HG03045 (cell line): ENCODE measurements around the gene DAB2IP.

Experiments
- ATAC-seq: cut with Tn5 transposase; IDR thresholded peaks from one replicate; pipeline ENCODE4 v1.9.1; 2021; ENCODE audit warnings: mild to moderate bottlenecking, moderate library complexity; ENCODE audit not compliant: unreplicated experiment

Gene DAB2IP

GRCh38 chr9:121625590-121625989 is 25.8 kb upstream of the DAB2IP start:
- no peak for ATAC-seq

- no peak for ATAC-seq
These were observed 25.4 kb upstream of the DAB2IP start for GRCh38 chr9:121626012-121626411.

DNA sequence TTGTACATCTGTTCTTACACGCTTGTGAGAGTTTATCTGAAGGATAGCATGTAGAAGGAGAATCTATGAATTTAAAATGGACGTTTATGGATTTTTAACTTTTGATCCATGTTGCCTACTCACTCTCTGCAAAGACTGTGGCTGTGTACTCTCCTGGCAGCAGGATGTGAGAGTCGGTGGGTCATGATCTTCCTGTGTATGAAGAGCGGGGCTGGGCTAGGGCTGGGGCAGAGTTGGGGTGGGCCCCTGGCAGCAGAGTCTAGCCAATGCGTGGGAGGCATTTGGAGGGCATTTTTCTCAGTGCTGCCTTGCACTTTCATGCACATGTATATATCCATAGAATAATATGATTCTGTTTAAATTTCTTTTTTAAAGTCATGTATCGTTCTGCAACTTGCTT is 24.0 kb upstream of the DAB2IP start:
- ATAC-seq = no peak

DNA sequence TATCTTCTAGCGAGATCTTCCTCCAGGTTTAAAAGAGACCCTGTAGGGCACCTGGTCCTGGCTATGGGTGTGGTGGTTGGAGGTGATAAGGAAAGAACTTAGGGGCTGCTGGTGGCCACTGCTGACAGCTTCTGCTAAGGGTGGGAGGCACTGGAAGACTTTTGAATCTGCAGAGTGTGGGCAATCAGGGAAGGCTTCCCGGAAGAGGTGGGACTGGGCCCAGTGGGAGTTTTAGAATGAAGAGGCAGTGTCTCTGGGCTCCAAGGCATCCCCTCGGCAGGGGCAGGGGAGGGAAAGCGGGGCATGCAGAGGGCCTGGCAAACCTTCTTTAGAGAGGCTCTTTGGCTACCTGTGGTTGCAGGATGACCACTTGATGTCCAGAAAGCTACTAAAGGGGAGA is 23.0 kb upstream of the DAB2IP start:
- no peak for ATAC-seq

DNA sequence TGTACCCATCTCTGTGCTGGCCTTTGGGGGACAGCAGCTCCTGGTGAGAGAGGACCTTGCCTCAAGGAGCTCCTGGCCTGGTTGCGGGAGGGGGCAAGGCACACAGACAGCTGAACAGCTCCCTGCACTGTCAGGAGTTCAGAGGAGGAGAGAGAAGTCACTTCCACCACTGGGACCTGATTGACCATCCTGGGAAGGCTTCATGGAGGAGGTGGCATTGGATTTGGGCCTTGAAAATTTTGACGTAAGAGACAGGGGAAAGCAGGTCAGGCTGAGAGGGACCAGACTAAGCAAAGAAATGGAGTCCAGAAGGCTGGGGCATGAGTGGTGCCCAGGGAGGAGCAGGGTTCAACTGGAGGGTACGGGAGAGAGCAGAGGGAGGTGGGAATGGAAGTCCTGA is 20.3 kb upstream of the DAB2IP start:
- no peak for ATAC-seq

DNA sequence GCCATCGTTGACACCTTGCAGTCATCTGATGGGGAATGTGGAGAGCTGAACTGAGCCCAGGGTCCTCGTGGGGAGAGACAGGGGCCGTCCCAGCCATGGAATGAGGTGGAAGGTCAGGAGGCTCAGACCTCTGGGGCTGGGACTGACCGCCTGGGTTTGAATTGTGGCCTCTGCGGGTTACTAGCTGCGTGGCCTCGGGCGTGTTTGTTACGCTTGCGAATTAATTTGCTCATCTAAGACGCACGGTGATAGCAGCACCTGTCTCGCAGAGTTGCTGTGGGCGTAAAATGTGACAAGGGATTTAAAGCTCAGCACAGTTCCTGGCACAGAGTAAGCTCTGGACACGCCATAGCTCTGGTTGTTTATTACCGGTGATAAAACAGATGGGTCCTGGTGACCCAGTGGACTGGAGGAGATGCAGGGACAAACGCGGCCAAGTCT is 19.4 kb upstream of the DAB2IP start:
- ATAC-seq = no peak

DNA sequence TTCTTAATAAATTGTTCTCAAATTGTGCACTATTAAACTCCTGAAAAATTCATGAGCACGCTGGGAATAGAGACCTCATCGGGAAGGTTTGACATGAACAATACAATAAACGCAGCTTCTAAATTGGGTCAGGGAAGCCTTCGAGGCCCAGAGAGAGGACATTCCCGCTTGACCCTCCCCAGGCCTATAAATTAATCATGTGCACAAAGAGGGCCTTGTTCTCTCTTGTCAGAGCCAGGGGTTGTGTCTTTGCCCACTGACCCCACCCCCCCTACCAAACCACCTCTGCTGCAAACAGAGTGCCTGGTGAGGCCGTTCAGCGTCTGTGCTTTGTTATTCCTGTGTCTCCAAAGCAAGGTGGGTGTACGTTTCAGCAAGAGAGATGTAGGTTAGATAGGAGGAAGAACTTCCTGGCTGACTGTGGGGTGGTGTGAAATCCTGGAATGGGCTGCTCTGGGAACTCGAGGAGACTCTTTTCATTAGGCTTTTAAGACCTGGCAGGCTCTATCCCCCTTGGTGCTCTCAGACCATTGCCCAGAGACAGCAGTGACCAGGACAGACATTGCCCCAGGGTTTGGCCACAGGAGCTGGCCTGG is 18.2 kb upstream of the DAB2IP start:
- ATAC-seq = no peak

- ATAC-seq = no peak
These were observed 17.7 kb upstream of the DAB2IP start for GRCh38 chr9:121633736-121634135.

- no peak for ATAC-seq
These were observed 16.8 kb upstream of the DAB2IP start for GRCh38 chr9:121634329-121635261.

- ATAC-seq = no peak
These were observed 16.0 kb upstream of the DAB2IP start for GRCh38 chr9:121635300-121635876.

DNA sequence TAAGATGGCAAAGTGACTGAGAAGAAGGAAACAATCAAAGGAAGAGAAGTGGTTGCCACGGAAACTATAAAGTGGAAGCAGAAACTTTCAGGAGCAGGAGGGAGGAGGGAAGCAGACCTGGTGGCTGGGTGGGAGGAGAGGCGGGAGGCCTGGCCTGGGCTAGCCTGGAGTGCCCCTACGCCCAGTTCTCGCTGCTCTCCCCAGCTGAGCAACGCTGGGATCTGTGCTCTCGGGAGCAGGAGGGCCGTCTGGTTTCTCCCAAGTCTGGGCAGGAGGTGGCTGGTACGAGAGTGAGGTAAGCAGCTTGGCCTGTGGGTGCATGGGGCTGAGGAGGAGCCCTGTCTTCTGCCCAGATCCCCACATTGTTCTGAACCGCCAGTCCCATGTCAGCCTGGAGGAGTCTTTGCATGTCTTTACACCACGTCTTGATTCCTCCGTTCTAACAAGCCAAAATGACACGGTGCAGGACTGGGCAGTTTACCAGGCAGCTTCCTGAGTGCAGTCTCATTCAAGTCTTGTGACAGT is 15.0 kb upstream of the DAB2IP start:
- ATAC-seq = no peak

- ATAC-seq = no peak
These were observed 14.3 kb upstream of the DAB2IP start for GRCh38 chr9:121636978-121637712.

- no peak for ATAC-seq
These were observed 13.7 kb upstream of the DAB2IP start for GRCh38 chr9:121637713-121638220.

- ATAC-seq = no peak
These were observed 13.0 kb upstream of the DAB2IP start for GRCh38 chr9:121638399-121638798.

DNA sequence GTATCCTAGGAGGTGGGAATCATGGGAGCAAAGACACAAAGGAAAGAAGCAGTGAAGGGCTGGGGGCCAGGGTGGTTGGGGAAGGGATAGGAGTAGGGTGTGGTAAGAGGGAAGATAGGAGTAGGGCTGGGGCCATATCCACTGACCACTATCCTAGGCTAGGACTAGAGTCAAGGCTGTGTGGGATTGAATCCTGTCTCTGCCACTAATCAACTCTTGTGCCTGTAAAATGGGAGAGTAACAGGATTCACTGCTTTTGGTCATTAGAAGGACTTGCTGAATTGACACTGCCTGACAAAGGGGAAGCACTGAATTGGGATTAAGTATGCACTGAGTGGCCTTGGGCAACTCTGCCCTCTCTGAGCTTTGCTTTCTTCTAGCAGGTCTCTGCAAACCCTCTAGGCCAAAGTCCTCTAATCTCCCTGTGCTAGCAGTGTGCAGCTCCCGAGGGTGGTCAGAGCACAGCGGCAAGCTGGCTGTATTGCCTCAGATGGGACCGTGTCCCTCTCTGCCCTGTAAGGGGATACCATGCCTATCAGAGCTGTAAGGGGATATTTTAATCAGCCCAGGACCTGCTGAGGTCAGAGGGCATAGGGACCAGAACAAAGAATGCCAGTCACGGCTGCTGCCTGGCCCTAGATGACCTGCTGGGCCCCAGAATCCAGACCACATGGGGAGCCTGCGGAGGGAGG is 12.4 kb upstream of the DAB2IP start:
- ATAC-seq = no peak

GRCh38 chr9:121639619-121640018 is 11.8 kb upstream of the DAB2IP start:
- ATAC-seq = no peak

DNA sequence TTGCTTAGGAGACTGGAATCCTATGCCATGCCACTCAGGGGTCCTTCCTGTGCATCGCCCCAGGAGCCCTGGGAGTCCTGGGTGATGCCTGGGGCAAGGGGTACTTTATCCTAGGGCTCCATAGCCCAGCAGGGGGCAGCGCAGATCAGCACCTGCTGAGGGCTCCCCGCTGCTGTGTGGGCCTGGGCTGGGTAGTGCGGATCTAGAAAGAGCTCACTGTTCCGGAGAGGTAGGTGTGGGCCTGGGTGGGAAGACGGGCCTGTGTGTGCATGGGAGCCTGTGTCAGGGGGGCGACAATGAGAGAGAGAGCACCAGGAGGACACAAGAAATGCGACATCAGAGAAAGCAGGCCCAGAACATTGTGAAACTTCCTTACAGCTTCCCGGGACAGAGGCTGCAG is 11.4 kb upstream of the DAB2IP start:
- no peak for ATAC-seq

DNA sequence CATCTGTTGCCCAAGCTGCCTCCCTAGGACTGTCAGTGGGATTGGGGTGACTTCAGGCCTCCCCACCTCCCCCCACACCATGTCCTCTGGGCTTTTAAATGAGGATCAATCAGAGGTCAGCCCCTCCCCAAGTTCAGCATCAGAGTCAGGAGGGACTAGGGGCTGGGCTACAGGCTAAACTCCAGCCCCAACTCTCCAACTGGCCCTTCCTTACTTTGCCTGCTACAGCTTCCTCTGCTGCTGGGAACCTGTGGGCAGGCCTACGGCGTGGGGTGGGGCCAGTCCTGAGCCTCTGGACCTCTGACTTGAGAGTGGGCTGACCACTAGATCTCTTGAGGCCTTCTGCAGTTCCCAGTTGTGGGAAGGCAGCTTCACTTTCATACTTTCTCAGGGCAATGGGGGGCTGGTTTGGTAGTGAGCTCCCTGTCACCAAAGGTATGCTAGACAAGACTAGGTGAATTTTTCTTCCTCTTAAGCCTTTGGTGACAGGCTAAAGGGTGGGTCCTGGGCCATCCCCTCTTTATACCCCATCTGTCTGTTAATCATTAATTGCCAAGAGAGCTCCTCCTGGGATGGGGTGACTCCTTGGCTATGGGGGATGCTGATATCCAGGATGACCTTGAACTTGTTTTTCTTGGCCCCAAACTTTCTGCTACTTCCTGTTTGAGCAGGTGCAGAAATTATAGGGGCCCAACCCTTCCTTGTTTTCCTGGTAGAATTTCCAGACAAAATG is 10.8 kb upstream of the DAB2IP start:
- ATAC-seq = no peak

DNA sequence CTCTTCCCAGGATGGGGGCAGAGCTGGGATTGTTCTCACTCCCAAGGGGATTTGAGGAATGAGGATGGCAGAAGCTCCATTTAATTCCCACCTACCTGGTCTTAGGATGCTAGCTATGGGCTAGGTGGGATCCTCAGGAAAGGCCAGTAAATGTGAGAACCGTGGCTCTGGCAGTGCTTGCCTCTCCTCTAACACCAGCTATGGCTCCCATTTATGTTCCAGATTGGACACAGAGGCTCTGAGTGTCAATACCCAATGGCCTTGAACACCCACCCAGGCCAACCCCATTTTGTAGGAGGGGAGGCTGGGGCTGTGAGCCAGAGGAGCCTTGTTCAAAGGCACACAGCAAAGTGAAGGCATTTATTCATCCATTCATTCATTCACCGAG is 10.2 kb upstream of the DAB2IP start:
- ATAC-seq = no peak

DNA sequence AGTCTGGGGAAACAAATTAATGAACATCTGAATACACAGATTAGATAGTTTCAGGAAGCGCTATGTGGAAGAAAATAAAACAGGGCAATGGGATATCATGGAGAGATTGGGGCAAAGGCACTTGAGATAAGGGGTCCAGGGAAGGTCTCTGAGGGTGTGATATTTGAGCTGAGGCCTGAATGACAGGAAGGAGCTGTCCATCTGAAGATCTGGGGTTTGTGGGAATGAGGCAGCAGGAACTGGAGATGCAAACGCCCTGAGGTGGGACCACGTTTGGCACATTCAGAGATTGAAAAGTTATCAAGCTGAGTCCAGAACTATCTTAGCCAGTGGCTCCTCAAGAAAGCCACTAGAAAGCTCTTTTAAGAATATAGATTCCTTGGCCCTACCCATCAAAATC is 8.7 kb upstream of the DAB2IP start:
- ATAC-seq = no peak
